HEK293 (cell line): ENCODE results near the gene SINHCAF.

Source experiments
- ATF2 ChIP-seq: fragments of 450-650 bp; formaldehyde crosslinking; IDR thresholded peaks from 2 replicates; pipeline ENCODE4 v1.5.1; 2016; ENCODE audit warnings: missing biosample characterization, missing genetic modification characterization, low read depth
- CTCF ChIP-seq: fragments of 450-650 bp; formaldehyde crosslinking; IDR thresholded peaks from 2 replicates; pipeline ENCODE4 v1.5.1; 2016; ENCODE audit warnings: missing biosample characterization, missing genetic modification characterization
- KLF1 ChIP-seq: fragments of 450-650 bp; formaldehyde crosslinking; IDR thresholded peaks from 2 replicates; pipeline ENCODE4 v1.5.1; 2016; ENCODE audit warnings: missing biosample characterization, missing genetic modification characterization
- PRDM1 ChIP-seq: fragments of 450-650 bp; formaldehyde crosslinking; IDR thresholded peaks from 2 replicates; pipeline ENCODE4; 2016; ENCODE audit warnings: missing biosample characterization, missing genetic modification characterization
- YY1 ChIP-seq: fragments of 450-650 bp; formaldehyde crosslinking; IDR thresholded peaks from 2 replicates; pipeline ENCODE4 v1.5.1; 2018; ENCODE audit warnings: missing biosample characterization, missing genetic modification characterization
- ZNF785 ChIP-seq: fragments of 450-650 bp; formaldehyde crosslinking; IDR thresholded peaks from 2 replicates; pipeline ENCODE4 v1.5.1; 2016; ENCODE audit warnings: missing biosample characterization, missing genetic modification characterization

GRCh38 chr12:31362759-31363415 lies 36.9 kb upstream of the SINHCAF start:
- no peak for TF ChIP-seq YY1 (tag by site-specific recombination)
- TF ChIP-seq CTCF (tag by site-specific recombination) = peak; percentile 44
- TF ChIP-seq ATF2 (tag by site-specific recombination) = no peak
- TF ChIP-seq PRDM1 (tag by site-specific recombination) = no peak
- no peak for TF ChIP-seq ZNF785 (tag by site-specific recombination)
- TF ChIP-seq KLF1 (tag by site-specific recombination) = peak; percentile 86
